ENCODE results near the gene ASCL4.

GRCh38 chr12:107794451-107794850 is 19.9 kb downstream of the ASCL4 start:
- no peak for TF ChIP-seq EZH2 (optimal IDR thresholded peaks at IDR 0.05; ENCODE audit: low read depth, low read length)
- TF ChIP-seq CTCF (IDR thresholded peaks at IDR 0.05; ENCODE audit: low read length) = no peak
- no peak for TF ChIP-seq EZH2phosphoT487 (IDR thresholded peaks at IDR 0.05; ENCODE audit: low read length)
